ENCODE measurements around the gene TSR3.

The TSR3 gene

DNA sequence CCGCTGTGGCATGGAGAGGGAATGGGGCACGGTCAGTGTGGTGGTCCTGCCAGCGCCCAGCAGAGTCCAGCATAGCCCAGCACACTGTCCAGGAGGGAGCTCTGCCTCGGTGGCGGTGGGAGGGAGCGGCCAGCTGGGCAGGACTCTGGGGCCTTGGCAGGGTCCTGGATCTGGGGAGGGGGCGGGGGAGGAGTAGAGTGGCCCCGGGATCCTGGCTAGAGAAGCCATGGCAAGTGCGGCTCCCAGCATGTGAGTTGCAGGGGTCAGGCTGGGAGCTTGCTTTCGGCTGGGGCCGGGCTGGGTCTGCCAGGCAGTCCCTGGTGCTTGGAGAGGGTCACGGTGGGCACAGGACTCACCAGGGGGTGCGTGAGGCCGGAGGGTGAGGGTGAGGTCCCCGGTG lies 3.9 kb upstream of the TSR3 start:
- no peak overlapping the region for H3K27ac ChIP-seq (replicated peaks)
- H3K27me3 ChIP-seq (ENCODE audit: insufficient read depth, poor library complexity, severe bottlenecking) = no peaks in the 10 kb centered on the region
- no peak for TF ChIP-seq POLR2AphosphoS5 (IDR thresholded peaks at IDR 0.05; ENCODE audit: low read depth)
- TF ChIP-seq GABPA (IDR thresholded peaks at IDR 0.05; ENCODE audit: low read depth) = no peak
- TF ChIP-seq, protein P1, sequence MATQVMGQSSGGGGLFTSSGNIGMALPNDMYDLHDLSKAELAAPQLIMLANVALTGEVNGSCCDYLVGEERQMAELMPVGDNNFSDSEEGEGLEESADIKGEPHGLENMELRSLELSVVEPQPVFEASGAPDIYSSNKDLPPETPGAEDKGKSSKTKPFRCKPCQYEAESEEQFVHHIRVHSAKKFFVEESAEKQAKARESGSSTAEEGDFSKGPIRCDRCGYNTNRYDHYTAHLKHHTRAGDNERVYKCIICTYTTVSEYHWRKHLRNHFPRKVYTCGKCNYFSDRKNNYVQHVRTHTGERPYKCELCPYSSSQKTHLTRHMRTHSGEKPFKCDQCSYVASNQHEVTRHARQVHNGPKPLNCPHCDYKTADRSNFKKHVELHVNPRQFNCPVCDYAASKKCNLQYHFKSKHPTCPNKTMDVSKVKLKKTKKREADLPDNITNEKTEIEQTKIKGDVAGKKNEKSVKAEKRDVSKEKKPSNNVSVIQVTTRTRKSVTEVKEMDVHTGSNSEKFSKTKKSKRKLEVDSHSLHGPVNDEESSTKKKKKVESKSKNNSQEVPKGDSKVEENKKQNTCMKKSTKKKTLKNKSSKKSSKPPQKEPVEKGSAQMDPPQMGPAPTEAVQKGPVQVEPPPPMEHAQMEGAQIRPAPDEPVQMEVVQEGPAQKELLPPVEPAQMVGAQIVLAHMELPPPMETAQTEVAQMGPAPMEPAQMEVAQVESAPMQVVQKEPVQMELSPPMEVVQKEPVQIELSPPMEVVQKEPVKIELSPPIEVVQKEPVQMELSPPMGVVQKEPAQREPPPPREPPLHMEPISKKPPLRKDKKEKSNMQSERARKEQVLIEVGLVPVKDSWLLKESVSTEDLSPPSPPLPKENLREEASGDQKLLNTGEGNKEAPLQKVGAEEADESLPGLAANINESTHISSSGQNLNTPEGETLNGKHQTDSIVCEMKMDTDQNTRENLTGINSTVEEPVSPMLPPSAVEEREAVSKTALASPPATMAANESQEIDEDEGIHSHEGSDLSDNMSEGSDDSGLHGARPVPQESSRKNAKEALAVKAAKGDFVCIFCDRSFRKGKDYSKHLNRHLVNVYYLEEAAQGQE (IDR thresholded peaks at IDR 0.05; ENCODE audit: insufficient replicate concordance, low read depth) = no peak
- no peak for TF ChIP-seq SPI1 (IDR thresholded peaks at IDR 0.05; ENCODE audit: borderline replicate concordance, low read depth)
- TF ChIP-seq, protein P2, sequence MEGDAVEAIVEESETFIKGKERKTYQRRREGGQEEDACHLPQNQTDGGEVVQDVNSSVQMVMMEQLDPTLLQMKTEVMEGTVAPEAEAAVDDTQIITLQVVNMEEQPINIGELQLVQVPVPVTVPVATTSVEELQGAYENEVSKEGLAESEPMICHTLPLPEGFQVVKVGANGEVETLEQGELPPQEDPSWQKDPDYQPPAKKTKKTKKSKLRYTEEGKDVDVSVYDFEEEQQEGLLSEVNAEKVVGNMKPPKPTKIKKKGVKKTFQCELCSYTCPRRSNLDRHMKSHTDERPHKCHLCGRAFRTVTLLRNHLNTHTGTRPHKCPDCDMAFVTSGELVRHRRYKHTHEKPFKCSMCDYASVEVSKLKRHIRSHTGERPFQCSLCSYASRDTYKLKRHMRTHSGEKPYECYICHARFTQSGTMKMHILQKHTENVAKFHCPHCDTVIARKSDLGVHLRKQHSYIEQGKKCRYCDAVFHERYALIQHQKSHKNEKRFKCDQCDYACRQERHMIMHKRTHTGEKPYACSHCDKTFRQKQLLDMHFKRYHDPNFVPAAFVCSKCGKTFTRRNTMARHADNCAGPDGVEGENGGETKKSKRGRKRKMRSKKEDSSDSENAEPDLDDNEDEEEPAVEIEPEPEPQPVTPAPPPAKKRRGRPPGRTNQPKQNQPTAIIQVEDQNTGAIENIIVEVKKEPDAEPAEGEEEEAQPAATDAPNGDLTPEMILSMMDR (IDR thresholded peaks at IDR 0.05; ENCODE audit: insufficient read depth, low read length) = no peak
- no peak overlapping the region for H3K4me3 ChIP-seq (replicated peaks; ENCODE audit: insufficient read depth, low read length)
- no peak for DNase-seq (ENCODE audit: low read depth in 1 of 2, low spot score in 1 of 2)

DNA sequence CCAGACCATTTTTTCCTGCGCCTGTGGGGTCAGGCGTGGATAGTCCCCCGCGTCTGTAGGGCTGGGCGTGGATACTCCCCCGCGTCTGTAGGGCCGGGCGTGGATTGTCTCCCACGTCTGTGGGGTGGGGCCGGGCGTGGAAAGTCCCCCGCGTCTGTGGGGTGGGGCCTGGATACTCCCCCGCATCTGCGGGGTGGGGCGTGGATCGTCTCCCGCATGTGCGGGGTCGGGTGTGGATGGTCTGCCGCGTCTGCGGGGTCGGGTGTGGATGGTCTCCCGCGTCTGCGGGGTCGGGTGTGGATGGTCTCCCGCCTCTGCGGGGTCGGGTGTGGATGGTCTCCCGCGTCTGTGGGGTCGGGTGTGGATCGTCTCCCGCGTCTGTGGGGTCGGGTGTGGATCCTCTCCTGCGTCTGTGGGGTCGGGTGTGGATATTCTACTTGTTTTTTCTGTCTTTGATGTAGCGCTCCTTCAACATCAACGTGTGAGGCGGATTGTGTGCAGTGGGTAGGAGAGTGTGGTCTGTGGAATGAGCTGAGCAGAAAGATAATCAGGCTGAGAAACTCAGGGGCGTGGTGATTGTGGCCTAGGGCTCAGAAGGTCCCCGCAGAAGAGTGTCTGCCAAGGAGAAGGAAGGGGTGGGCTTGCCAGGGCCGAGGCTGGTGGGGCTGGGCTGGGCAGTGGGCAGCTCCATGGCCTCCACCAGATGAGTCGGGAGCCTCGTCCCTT lies 3.3 kb upstream of the TSR3 start:
- no peaks in the 10 kb centered on the region for H3K27me3 ChIP-seq (ENCODE audit: insufficient read depth, poor library complexity, severe bottlenecking)
- no peak for DNase-seq (ENCODE audit: low read depth in 1 of 2, low spot score in 1 of 2)
- no peak overlapping the region for H3K4me3 ChIP-seq (replicated peaks; ENCODE audit: insufficient read depth, low read length)
- TF ChIP-seq POLR2AphosphoS5 (IDR thresholded peaks at IDR 0.05; ENCODE audit: low read depth) (no peak), SPI1 (IDR thresholded peaks at IDR 0.05; ENCODE audit: borderline replicate concordance, low read depth) (no peak)
- TF ChIP-seq, protein P1 (IDR thresholded peaks at IDR 0.05; ENCODE audit: insufficient replicate concordance, low read depth) = no peak
- H3K27ac ChIP-seq (replicated peaks) = no peak overlapping the region

DNA sequence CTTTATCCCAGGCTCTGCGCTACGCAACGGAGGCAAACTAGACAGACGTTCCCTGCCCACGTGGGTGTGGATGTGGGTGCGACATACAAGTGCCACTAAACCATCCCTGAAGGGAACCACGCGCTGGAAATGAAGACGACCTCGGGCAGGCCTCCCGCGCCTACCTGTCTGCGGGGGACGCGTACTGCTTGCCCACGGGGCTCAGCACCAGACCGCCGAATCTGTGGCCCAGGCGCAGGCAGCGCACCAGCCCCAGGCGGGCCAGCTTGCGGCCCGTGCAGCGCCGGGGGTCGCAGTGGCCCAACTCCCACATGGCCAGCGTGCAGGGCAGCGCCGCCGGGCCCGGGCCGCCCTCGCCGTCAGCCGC lies 480 bp downstream of the TSR3 start:
- Histone ChIP-seq H3K27me3 (ENCODE audit: insufficient read depth, poor library complexity, severe bottlenecking) (no peaks in the 10 kb centered on the region), H3K27ac (replicated peaks) (peak overlapping the region; percentile 35), H3K4me3 (replicated peaks; ENCODE audit: insufficient read depth, low read length) (peak overlapping the region; percentile 100)
- DNase-seq (ENCODE audit: low read depth in 1 of 2, low spot score in 1 of 2) = no peak
- TF ChIP-seq POLR2AphosphoS5 (IDR thresholded peaks at IDR 0.05; ENCODE audit: low read depth) (no peak), GABPA (IDR thresholded peaks at IDR 0.05; ENCODE audit: low read depth) (no peak), SPI1 (IDR thresholded peaks at IDR 0.05; ENCODE audit: borderline replicate concordance, low read depth) (no peak)
- TF ChIP-seq, protein P2 (IDR thresholded peaks at IDR 0.05; ENCODE audit: insufficient read depth, low read length) = no peak
- TF ChIP-seq, protein P1 (IDR thresholded peaks at IDR 0.05; ENCODE audit: insufficient replicate concordance, low read depth) = no peak

All from HL-60 (cell line).